HG02852 (cell line): ENCODE measurements around the gene PBX1.
"Not testable (repeated sequence)": the region's sequence is repeated elsewhere in the genome, so short reads cannot be mapped to it uniquely, and the experiment has no call there.

Experiments used
- ATAC-seq: cut with Tn5 transposase; IDR thresholded peaks from one replicate; pipeline ENCODE4 v1.9.1; 2021; ENCODE audit warnings: mild to moderate bottlenecking, moderate library complexity; ENCODE audit not compliant: unreplicated experiment

Gene PBX1

DNA sequence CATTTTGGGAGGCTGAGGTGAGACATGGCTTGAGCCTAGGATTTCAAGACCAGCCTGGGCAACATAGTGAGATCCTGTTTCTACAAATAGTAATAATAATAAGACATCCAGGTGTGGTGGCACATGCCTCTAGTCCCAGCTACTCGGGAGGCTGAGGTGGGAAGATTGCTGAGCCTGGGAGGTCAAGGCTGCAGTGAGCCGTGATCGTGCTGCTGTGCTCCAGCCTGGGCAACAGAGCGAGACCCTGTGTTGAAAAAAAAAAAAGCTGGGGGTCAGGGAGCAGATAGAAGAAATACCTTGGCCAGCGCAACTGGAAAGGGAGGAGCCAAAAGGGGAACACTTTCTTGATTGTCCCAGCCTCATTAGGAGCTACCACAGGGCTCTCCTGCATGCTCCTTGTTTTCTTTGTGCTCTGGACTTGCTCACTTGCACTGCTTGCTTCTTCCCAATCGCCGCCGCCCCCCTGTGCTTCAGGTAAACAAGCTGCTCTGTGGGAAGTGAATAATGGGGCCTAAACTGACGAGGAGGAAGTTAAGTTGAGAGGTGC, 31.1 kb downstream of the PBX1 start:
- no peak for ATAC-seq

DNA sequence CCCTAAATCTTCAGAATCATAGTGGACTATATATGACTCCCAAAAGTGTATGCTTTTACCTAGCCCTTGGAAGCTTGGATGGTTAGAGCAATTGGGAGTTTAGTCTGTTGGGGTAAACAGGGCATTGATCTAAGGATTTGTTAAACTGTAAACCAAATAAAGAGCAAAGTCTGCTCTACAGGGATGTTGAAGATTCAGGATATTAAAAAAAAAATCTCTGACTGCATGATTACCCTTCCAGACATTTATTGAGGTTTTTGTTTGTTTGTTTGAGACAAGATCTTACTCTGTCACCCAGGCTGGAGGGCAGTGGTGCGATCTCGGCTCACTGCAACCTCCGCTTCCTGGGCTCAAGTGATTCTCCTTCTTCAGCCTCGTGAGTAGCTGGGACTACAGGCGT, 31.6 kb downstream of the PBX1 start:
- no peak for ATAC-seq

DNA sequence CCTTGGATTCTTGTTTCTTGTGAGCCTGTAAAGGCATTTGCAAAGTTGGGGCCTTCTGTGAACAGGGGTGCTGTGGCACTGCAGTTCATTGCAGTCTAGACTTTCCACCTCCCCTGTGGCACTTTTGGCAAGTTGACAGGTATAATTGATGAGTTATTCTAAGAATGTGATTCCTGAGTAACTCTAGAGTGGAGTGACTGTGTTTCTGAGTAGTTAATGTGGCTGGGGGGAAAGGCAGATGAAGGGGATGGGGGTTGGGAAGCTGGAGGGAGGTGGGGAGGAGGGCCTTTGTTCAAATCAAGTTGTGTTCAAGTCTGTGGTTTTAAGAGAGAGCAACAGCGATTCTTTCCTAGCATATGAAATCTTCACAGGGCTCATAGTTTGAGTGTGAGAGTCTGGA, 32.9 kb downstream of the PBX1 start:
- no peak for ATAC-seq

DNA sequence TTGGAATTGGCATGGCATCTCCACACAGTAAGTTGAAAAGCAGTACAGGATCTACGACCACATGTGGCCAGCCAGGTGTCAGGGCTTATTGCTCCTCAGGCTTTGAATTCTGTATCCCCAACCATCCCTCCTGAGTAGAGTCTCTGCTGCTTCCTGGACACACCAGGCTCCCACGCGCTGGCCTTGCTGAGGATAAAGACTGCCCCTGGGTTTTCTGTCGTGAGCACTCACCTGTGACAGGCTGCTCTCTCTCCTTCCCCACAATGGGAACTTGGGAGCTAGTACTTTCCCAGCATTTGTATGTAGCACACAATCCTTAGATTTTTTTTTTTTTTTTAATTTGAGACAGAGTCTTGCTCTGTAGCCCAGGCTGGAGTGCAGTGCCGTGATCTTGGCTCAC, 33.6 kb downstream of the PBX1 start:
- no peak for ATAC-seq

DNA sequence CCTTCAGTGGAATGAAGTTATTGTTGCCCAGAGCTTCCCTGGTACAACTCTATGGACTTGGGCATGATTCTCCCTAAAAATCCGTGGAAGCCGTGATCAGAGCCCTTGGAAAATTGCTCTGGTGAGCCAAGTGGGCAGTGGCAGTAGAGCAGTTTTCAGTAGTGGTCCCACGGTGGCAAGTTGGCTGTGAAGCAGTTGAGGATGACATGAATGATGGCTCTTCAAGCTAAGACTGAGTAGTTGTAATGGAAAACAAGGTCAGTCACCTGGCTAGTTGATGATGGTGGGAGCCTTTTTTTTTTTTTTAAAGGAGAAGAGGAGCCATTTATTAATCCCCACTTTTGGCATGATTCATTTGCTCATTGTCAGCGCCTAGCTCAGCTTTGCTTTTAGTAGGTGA, 36.2 kb downstream of the PBX1 start:
- no peak for ATAC-seq

DNA sequence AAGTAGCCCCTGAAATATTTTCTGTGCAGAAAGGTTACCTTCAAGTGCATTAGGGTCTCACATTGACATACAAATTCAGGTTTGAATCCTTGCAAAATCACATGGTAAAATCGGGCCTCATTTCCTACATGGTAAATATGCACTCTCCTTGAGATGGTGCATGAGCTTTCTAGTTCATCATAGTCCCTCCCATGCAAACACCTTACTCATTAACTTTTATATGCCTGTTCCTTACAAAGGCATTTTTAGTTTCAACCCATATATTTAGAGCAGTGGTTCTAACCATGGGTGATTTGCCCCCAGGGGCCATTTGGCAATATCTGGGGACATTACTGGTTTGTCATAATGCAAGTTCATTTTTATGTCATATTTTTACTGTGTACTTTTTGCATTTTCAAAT, 37.2 kb downstream of the PBX1 start:
- no peak for ATAC-seq

DNA sequence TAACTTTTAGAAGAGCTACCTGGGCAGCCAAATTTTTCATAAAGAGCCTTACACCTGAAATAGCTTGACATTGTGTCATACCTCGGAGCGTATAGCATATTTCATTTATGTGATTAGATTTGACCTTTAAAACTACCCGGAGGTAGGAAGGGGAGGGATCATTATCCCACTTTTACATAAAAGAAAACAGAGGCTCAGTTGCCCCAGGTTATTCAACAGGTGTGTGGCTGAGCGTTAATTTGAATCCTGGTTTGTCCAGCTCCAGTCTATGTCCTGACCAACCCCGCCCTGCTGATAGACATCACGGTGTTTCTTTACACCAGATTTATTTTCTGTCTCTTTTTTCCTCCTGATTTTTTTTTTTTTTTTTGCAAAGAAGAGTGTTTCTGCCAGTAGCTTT, 39.7 kb downstream of the PBX1 start:
- ATAC-seq, result no peak

DNA sequence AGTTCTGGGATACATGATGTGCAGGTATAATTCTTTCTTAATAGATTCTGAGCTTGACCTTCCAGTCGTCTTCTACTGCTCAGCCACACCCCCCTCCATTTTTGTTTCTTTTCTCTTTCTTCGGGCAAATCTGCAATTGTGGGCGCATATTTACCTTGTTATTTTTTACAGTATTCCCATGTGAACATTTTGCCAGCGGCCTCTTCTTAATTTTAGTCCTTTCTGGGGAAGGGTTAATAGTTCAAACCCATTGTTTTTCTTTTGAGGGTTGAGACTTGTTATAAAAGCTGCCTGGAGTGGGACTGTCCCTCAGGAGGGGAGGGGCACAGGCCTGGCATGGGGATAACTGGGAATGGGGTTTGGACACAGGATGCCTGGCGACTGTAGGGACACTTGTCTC, 40.3 kb downstream of the PBX1 start:
- no peak for ATAC-seq

DNA sequence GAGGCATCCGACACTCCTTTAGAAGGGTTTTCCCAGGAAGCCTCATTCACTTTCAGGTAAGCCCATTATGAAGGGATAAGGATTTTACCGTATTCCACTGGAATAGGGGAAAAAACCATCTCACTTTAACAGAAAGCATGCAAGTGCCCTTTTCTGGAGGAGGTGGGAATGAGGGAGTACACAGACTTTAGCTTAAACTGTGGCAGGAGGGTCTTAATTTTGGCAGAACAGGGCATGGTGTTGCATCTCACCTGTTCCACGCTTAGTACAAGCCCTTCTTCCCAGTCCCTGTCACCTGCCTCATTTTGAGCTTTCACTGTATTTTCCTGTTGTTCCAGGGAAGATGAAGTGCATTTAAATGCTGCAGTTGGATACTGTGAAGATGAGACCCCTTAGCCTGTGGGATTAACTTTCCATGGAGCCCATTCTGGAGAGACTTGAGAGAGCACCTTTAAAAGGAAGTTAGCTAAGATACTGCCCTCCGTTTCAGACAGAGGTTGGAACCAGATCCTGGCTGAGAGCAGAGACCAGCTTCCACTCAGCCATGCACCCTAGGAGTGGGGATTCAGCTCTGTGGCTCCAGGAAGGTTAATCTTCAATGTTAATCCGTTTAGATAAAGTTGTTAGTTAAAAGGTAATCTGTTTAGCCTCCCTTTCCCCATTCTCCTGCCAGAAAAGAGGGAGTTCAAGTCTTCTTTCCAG, 42.6 kb downstream of the PBX1 start:
- ATAC-seq, result no peak

DNA sequence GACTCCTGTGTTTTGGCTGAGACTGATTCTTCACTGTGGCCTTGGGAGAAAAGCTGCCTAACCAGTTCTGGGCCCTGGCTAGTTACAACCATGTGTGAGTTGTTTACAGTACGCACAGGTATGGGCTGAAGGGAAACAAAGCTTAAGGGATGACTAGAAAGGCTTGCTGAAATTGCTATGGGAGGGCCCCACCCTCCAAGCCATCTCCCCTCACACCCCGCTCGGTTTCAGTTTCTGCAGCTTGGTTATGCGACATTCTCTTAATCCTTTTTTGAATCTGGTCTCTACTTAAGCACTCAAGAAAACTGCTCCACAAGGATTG, 43.1 kb downstream of the PBX1 start:
- no peak for ATAC-seq

DNA sequence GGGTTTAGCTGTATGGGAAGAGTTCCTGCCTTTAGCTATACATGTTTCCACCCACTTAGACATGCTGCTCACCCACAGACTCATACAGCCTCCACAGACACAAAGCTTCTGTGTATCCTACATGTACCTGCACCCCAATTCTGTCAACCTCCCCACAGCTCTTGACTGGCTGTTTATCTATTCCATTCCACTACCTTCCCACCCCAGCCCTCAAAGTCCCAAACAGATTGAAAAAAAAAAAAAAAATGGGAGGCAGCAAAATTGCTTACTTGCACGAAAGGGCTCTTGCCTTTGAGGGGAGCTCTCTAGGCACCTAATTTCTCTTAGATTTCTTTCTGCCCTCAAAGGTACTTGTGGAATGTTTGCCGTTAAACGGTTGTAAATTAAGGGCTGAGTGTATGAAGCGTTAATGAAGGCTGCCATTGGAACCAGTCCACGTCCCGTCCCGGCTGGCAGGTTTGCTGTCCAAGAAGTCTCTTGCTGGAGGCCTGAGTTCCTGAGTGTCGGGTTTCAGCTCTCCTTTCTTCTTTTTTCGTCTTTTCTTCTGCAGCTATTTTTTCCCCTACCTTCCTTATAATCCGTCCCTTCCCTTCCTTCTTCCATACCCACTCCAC, 43.6 kb downstream of the PBX1 start:
- ATAC-seq, result no peak

DNA sequence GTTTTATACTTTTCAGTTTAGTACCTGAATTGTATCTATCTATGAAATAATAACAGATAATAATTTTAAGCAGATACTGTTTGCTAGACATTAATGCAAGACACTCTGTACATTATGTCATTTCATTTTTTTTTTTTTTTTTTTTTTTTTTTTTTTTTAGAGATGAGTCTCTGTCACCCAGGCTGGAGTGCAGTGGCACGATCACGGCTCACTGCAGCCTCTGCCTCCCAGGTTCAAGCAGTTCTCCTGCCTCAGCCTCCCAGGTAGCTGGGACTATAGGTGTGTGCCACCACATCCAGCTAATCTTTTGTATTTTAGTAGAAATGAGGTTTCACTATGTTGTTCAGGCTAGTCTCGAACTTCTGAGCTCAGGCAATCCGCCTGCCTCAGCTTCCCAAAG, 44.8 kb downstream of the PBX1 start:
- ATAC-seq, result not testable (repeated sequence)

DNA sequence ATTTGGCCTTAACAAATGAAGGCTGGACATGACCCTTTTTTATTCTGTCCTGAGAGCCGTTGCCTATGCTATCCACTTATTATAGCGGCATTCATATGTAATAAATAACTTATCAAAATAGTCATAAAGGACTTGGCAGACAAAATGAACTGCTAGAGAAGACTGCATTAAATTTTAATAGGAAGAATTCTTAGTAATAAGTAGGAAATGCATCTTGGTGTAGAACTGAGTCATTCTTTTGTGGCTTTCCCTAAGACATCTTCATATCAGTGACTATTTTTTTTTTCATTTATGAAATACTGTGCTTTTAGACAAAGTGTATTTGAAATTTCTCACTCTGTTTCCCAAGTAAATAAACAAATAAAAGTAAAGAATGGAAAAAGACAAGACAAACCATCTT, 45.6 kb downstream of the PBX1 start:
- no peak for ATAC-seq

DNA sequence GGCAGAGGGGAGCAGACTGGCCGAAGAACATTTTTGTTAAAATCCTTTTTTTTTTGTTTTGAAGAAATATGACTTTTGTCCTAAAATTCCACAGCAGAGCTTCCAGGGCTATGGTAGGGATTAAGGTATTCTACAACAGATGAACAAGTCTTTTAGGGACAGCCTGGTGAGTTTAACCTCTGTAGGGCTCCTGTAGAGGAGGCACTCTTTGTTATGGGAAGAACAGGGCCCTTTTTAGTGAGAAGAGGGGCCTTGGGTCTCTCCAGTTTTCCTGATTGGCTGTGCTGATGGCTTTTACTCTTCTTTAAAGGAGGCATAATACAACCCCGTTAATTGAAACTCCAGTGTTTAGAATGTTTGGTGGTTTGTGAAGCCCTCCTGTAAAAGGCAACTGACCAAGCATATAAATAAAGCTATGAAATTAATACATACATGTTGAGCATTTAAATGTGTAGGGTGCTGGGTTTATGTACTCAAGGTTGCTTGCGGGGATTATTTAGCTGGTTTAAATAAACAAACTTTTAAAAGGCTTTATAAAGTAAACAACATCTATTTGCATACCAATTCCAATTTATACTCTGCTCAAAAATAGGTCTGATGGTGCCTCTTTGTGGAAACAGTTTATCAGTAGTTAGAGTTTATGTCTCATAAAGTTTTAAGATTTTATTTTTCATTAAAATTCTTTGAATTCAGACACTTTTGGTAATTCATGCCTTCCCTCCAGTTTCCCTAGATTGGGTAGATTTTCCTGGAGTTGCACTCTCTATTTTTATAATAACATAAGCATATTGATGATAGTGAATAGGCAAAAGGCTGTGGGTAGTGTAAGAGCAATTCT, 46.5 kb downstream of the PBX1 start:
- no peak for ATAC-seq

DNA sequence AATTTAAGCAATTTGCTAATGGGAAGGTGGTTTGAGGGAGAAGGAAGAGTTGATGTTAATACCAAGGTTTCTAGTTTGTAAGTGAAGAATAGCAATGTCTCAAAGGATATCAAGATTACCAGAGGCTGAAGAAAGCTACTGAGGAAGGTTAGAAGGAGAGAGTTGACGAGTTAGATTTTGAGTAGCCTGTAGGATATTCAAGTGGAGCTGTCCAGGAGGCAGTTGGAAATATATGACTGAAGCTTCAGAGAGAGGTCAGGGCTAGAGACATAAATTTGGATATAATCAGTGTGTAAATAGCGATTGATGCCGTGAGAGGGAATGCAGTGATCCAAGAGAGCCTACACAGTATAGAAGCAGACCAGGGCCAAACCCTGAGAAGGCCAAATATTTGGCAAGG, 48.4 kb downstream of the PBX1 start:
- ATAC-seq, result no peak

DNA sequence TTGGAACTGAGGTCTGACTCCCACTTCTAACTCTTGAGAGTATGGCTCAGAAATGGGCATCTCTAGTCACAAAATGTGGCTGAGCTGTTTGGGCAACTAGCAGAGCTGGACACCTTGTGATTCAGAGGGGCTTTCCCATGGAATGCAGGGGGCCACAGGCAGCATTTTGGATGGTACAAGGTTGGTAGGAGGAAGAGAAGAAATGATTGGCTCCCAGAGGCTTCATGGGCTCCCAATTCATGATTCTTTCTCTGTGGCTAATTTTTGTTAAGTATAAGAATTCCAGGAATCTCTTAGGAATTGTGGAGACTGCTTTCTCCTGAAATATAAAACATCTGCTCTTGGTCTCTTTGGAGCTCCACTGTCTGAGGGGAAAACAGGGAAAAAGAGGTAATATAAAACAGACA, 49.7 kb downstream of the PBX1 start:
- no peak for ATAC-seq

DNA sequence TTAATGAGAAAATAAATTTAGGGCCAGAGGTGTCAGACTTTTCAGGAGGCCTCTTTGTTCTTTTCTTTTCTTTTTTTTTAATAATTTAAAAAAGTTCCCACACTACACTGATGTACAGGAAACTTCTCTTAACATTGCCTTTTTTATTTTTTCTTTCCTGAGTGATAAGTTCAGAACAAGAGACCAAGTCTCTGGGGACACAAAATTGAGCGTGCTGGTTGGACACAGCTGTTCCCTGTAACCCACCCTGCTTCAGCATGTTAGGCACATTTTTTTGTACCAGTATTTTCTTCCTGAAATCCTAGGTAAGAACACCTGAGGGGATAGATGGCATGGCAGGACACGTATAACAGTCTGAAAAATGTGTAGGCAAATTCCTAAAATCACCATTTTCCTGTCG, 50.1 kb downstream of the PBX1 start:
- no peak for ATAC-seq

DNA sequence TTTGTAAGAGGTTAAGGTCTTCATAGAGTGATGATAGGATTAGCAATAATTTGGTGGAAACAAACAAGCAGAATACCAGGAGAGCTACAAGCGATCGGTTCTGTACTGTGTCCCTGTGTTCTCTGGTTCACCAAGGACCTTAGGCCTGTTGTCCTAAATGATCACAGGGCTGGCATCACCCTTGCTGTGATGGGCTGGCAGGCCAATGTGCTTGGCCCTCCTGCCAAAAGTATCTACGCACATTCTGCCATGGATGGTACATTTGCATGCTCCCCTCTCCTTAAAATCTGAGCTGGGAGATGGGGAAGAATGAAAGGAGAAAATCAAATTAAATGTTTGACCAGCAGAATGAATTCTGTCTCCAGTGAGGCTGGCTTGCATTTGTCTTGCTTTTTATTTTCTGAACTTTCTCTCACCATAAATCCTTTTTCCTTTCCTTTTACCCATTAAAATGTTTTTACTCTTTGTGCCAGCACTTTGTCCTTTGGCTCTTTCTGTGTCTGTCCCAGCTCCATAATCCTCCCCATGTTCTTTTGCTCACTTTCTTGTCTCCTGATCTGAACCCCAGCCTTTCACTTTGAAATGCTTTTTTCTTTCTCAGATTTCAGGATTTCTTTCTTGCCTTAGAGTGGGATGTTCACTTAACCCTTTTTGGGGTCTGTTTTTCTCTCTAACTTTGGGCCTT, 51.7 kb downstream of the PBX1 start:
- no peak for ATAC-seq

DNA sequence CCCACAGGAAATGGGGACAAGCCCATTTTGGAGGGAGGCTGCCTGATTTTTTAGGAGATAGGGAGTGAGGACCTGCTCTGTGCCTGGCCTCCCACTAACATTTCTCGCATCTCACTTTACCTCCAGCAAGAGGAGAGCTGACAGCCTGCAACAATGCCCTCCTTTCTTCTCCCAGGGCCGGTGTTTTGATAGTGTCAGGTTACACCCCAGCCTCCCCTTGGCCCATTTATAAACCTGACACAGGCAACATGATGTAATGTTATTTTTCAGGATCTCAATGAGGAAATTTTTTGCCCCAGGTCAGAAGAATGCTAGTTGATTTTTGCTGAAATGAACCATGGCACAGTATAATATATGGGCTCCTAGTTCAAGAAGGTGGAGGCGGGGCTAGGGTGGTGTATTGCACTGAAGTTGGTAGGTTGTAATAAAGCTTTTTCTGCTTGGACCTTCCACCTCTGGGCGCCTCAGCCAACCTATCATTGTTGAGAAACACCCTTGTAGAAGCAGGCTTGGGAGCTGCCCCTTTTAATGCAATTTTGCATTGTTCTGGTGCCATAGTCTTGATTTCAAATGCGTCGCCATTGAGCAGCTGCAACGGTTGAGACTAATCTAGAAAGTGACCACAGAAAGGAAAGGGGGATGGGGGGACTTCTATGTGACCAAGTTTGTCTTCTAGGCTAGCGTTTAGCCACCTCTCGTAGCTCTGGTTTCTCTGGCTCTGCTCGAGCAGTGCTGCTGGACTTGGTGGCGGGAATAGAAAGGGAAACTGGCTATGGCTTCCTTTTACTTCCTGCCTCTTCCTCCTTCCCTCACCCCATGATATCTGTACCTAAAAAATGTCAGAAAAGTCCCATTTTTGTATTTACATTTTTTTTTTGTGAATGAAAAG, 53.0 kb downstream of the PBX1 start:
- no peak for ATAC-seq

DNA sequence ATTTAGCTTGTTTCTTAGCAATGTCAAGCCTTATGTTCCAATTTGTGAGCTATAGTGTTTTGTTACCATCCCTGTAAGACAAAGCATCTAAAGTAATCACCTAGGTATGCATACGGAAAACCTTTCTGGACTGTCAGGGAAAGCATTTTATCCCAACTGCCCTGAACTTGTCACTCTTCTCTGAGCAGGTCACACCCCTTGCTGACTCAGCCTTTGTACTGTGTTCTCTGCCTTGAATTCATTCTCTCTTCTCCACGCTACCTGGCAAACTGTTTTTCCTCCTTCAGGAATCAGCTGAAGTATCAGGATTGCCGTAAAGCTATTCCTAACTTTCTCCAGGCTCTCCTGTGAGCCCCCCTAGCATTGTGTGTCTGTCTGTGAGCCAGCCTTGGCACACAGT, 54.2 kb downstream of the PBX1 start:
- no peak for ATAC-seq
